ENCODE data around the gene CARD10. TPM values are rescaled to one million over a fixed set of nuclear protein-coding genes. Genes with fewer than 3 reads are reported as not detected.
"Not testable (repeated sequence)": the region's sequence is repeated elsewhere in the genome, so short reads cannot be mapped to it uniquely, and the experiment has no call there.

CARD10 gene
- total RNA-seq, 1 donor from 2014 or later, result 64.0 TPM

GRCh38 chr22:37556710-37557109 lies 37.5 kb upstream of the CARD10 start:
- H3K4me3 ChIP-seq (ENCODE audit: low read depth, low read length), result no peak overlapping the region
- no peaks in the 10 kb centered on the region for H3K36me3 ChIP-seq (ENCODE audit: control insufficient read depth, insufficient read depth, low read length)
- no peaks in the 10 kb centered on the region for H3K27me3 ChIP-seq (ENCODE audit: control insufficient read depth, insufficient read depth, low read length)
- DNase-seq (ENCODE audit: low read depth), result no peak
- TF ChIP-seq CTCF (IDR thresholded peaks at IDR 0.05; ENCODE audit: insufficient read depth, low read length, poor library complexity, severe bottlenecking), result no peak

DNA sequence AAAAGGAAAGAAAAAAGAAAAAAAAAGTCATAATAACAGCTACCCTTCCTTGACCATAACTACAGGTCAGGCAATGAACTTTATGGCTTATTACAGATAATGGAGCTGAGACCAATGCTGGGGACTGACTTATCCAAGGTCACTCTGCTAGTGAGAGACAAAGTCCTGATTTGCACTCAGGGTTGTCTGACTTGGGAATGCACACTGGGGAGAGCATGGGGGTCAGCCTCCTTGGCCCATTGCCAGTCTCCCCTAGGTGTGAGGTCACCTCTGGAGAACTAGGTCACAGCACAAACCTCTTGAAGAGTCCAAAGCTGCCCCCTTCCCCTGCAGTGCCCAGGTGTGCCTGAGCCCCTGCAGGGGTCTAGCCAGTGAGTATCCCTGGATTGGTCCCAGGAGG lies 35.8 kb upstream of the CARD10 start:
- no peak for TF ChIP-seq CTCF (IDR thresholded peaks at IDR 0.05; ENCODE audit: insufficient read depth, low read length, poor library complexity, severe bottlenecking)
- no peaks in the 10 kb centered on the region for H3K36me3 ChIP-seq (ENCODE audit: control insufficient read depth, insufficient read depth, low read length)
- no peaks in the 10 kb centered on the region for H3K27me3 ChIP-seq (ENCODE audit: control insufficient read depth, insufficient read depth, low read length)
- no peak overlapping the region for H3K4me3 ChIP-seq (ENCODE audit: low read depth, low read length)
- DNase-seq (ENCODE audit: low read depth), result no peak

DNA sequence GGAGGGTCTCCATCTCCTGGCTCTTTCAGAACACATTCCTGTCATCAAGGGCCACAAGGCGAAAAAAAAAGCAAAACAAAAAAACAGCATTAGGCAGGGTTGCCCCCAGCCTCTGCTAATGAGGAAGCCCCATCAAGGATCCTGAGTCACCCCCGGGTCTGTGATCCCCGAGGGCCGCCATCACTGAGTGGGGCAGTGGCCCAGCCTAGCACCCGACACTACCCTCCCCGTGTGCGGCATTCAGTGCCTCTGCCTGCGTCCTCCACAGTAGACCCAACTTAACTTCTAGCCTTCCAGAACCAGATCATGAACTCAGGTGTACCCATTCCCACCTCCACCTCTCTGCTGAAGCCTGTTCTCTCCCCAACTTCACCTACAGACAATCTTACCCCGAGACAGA lies 34.5 kb upstream of the CARD10 start:
- DNase-seq (ENCODE audit: low read depth), result no peak
- no peak for TF ChIP-seq CTCF (IDR thresholded peaks at IDR 0.05; ENCODE audit: insufficient read depth, low read length, poor library complexity, severe bottlenecking)
- Histone ChIP-seq H3K36me3 (ENCODE audit: control insufficient read depth, insufficient read depth, low read length) (no peaks in the 10 kb centered on the region), H3K27me3 (ENCODE audit: control insufficient read depth, insufficient read depth, low read length) (no peaks in the 10 kb centered on the region), H3K4me3 (ENCODE audit: low read depth, low read length) (no peak overlapping the region)

DNA sequence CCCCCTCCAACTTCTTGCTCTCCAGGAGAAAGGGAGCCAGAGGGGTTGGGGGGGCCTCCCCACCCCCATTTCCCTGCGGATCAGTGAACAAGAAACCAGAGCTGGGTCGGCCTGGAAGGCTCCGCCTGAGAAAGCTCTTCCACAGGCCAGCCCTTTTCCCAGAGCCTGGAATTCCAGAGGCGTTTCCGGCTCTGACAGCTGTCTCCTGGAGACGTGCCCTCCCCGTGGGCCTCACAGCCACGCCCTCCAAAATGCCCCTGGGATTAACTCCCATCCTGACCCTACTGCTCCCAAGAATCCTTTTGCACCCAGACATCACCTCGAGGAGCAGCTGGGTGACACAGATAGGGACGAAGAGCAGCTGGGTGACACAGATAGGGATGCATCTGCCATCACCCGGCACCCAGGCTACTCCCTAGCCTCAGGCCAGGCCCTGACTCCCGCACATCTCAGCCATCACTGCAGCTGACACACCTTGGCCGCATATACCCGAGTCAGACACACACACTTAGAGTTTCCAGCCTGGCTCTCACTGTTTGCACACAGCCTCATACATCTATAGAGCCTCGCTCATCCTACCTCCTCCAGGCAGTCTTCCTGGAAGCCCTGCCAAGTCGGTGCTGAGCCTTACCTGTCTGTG lies 33.4 kb upstream of the CARD10 start:
- Histone ChIP-seq H3K27me3 (ENCODE audit: control insufficient read depth, insufficient read depth, low read length) (no peaks in the 10 kb centered on the region), H3K4me3 (ENCODE audit: low read depth, low read length) (no peak overlapping the region), H3K36me3 (ENCODE audit: control insufficient read depth, insufficient read depth, low read length) (no peaks in the 10 kb centered on the region)
- DNase-seq (ENCODE audit: low read depth), result no peak
- TF ChIP-seq CTCF (IDR thresholded peaks at IDR 0.05; ENCODE audit: insufficient read depth, low read length, poor library complexity, severe bottlenecking), result no peak

- Histone ChIP-seq H3K27me3 (ENCODE audit: control insufficient read depth, insufficient read depth, low read length) (no peaks in the 10 kb centered on the region), H3K36me3 (ENCODE audit: control insufficient read depth, insufficient read depth, low read length) (no peaks in the 10 kb centered on the region), H3K4me3 (ENCODE audit: low read depth, low read length) (no peak overlapping the region)
- no peak for TF ChIP-seq CTCF (IDR thresholded peaks at IDR 0.05; ENCODE audit: insufficient read depth, low read length, poor library complexity, severe bottlenecking)
- DNase-seq (ENCODE audit: low read depth), result no peak
Measured at GRCh38 chr22:37551981-37552380, 32.8 kb upstream of the CARD10 start.

DNA sequence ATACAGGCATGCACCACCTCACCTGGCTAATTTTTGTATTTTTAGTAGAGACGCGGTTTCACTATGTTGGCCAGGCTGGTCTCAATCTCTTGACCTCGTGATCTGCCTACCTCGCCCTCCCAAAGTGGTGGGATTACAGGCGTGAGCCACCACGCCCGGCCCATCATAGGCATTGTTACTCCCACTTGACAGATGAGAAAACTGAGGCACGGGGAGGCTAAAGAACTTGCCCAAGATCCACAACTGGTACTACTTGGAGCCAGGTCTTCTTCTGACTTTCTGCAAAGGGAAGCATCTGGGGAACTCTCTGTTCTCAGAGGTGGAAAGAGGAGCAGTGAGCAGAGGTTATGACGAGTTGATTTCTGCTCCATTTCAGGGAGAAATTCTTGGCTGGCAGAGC lies 31.7 kb upstream of the CARD10 start:
- not testable (repeated sequence) for H3K27me3 ChIP-seq (ENCODE audit: control insufficient read depth, insufficient read depth, low read length); H3K36me3 ChIP-seq (ENCODE audit: control insufficient read depth, insufficient read depth, low read length); DNase-seq (ENCODE audit: low read depth); H3K4me3 ChIP-seq (ENCODE audit: low read depth, low read length)
